ENCODE data around the gene MFSD1. TPM values are rescaled to one million over a fixed set of nuclear protein-coding genes. Genes with fewer than 3 reads are reported as not detected.

MFSD1 gene
- total and polyA plus RNA-seq, 8 donors: 22.3 to 187 (median 29.3) TPM

- no peak for DNase-seq
- Histone ChIP-seq H3K4me3 (no peak overlapping the region), H3K27me3 (no peaks in the 10 kb centered on the region), H3K9me3 (no peaks in the 10 kb centered on the region), H3K36me3 (peaks cover 27 to 97% (median 93%) of the 10 kb centered on the region in 4 donors), H3K4me1 (no peaks in the 10 kb centered on the region), H3K27ac (no peak overlapping the region)
- 90 to 97% (median 96%) methylated on average over 4 of the region's 4 CpGs for WGBS, 5 donors
- intact Hi-C loops (cut with DNase I; ENCODE audit: low total_unique reads): no loop called here
- TF ChIP-seq EP300 (IDR thresholded peaks at IDR 0.05): no peak
- no peak for TF ChIP-seq CTCF (IDR thresholded peaks at IDR 0.05)
- no peak for TF ChIP-seq POLR2A (IDR thresholded peaks at IDR 0.05)
- no peak for TF ChIP-seq POLR2AphosphoS5 (IDR thresholded peaks at IDR 0.05)
Observed at GRCh38 chr3:158823426-158823825, 21.6 kb downstream of the MFSD1 start.

- 92 to 99% (median 95%) methylated on average over 3 of the region's 3 CpGs for WGBS, 5 donors
- H3K4me1 ChIP-seq: no peaks in the 10 kb centered on the region
- H3K4me3 ChIP-seq: no peak overlapping the region
- peaks cover 18 to 97% (median 88%) of the 10 kb centered on the region in 4 donors for H3K36me3 ChIP-seq
- intact Hi-C loops (cut with DNase I; ENCODE audit: low total_unique reads): no loop called here
- TF ChIP-seq POLR2A (IDR thresholded peaks at IDR 0.05) (no peak), CTCF (IDR thresholded peaks at IDR 0.05) (no peak), EP300 (IDR thresholded peaks at IDR 0.05) (no peak), POLR2AphosphoS5 (IDR thresholded peaks at IDR 0.05) (no peak)
- H3K27me3 ChIP-seq: no peaks in the 10 kb centered on the region
- no peak for DNase-seq
- H3K9me3 ChIP-seq: no peaks in the 10 kb centered on the region
- H3K27ac ChIP-seq: no peak overlapping the region
Observed at GRCh38 chr3:158827773-158828172, 25.9 kb downstream of the MFSD1 start.

- peaks cover 6 to 71% (median 63%) of the 10 kb centered on the region in 4 donors for H3K36me3 ChIP-seq
- 96 to 98% (median 97%) methylated on average over 4 of the region's 4 CpGs for WGBS, 5 donors
- intact Hi-C loops (cut with DNase I; ENCODE audit: low total_unique reads): no loop called here
- TF ChIP-seq POLR2AphosphoS5 (IDR thresholded peaks at IDR 0.05) (no peak), CTCF (IDR thresholded peaks at IDR 0.05) (no peak), POLR2A (IDR thresholded peaks at IDR 0.05) (no peak), EP300 (IDR thresholded peaks at IDR 0.05) (no peak)
- no peaks in the 10 kb centered on the region for H3K4me1 ChIP-seq
- no peak overlapping the region for H3K27ac ChIP-seq
- no peaks in the 10 kb centered on the region for H3K27me3 ChIP-seq
- DNase-seq: no peak
- H3K4me3 ChIP-seq: no peak overlapping the region
- H3K9me3 ChIP-seq: no peaks in the 10 kb centered on the region
Observed at GRCh38 chr3:158830391-158830790, 28.5 kb downstream of the MFSD1 start.

- Histone ChIP-seq H3K4me3 (no peak overlapping the region), H3K27ac (no peak overlapping the region), H3K4me1 (no peaks in the 10 kb centered on the region), H3K36me3 (peaks cover 6 to 58% (median 51%) of the 10 kb centered on the region in 4 donors), H3K9me3 (no peaks in the 10 kb centered on the region), H3K27me3 (no peaks in the 10 kb centered on the region)
- no peak for DNase-seq
- TF ChIP-seq POLR2AphosphoS5 (IDR thresholded peaks at IDR 0.05) (no peak), POLR2A (IDR thresholded peaks at IDR 0.05) (no peak), EP300 (IDR thresholded peaks at IDR 0.05) (no peak), CTCF (IDR thresholded peaks at IDR 0.05) (no peak)
- 56 to 95% (median 71%) methylated on average over 2 of the region's 2 CpGs for WGBS, 5 donors
- intact Hi-C loops (cut with DNase I; ENCODE audit: low total_unique reads): no loop called here
Observed at GRCh38 chr3:158831861-158832260, 30.0 kb downstream of the MFSD1 start.
